ENCODE measurements around the gene AXIN1. TPM values are rescaled to one million over a fixed set of nuclear protein-coding genes. Genes with fewer than 3 reads are reported as not detected.

AXIN1 gene
- polyA plus RNA-seq, 2 of the 4 experiments (the other 2 are of a cell fraction) = 8.7 to 19.3 TPM

GRCh38 chr16:255183-255582, 97.3 kb downstream of the AXIN1 start (continued):
- TF ChIP-seq CTCF (IDR thresholded peaks at IDR 0.05) = no peak

- ATAC-seq (no peak), DNase-seq (ENCODE audit: low read depth in 1 of 2, low spot score in 1 of 2) (no peak), FAIRE-seq (no peak)
- no peak overlapping the region for H3K4me3 ChIP-seq
- WGBS (ENCODE audit: missing lambda C conversion rate) = 94% methylated on average over 25 of the region's 25 CpGs
- ChIA-PET POLR2A (no interaction called here), CTCF (interaction anchor here (1.6 kb wide), 1 partner anchor 23 kb away, joined by 4 read pairs; no protein-coding TSS in a partner anchor)
- H3K4me2 ChIP-seq = no peak overlapping the region
- TF ChIP-seq KDM1A (IDR thresholded peaks at IDR 0.05; ENCODE audit: low read depth) (no peak), CBX8 (IDR thresholded peaks at IDR 0.05) (no peak), POLR2A (IDR thresholded peaks at IDR 0.05; ENCODE audit: low read length) (no peak), EHF (CRISPR knock-in tag; IDR thresholded peaks at IDR 0.05) (no peak), PHF8 (IDR thresholded peaks at IDR 0.05; ENCODE audit: borderline replicate concordance, low read depth) (no peak), TP53 (CRISPR knock-in tag; IDR thresholded peaks at IDR 0.05) (no peak), MAX (IDR thresholded peaks at IDR 0.05) (no peak), MYC (IDR thresholded peaks at IDR 0.05; ENCODE audit: borderline replicate concordance, low read length) (no peak), E2F6 (IDR thresholded peaks at IDR 0.05; ENCODE audit: borderline replicate concordance, low read depth) (no peak), EHMT2 (IDR thresholded peaks at IDR 0.05; ENCODE audit: low read depth) (no peak), REST (IDR thresholded peaks at IDR 0.05) (no peak), HMGXB4 (CRISPR knock-in tag; IDR thresholded peaks at IDR 0.05; ENCODE audit: borderline replicate concordance) (no peak), JUN (IDR thresholded peaks at IDR 0.05) (no peak), BCL3 (IDR thresholded peaks at IDR 0.05) (no peak), MAFK (IDR thresholded peaks at IDR 0.05; ENCODE audit: partially characterized antibody) (no peak), SMC3 (IDR thresholded peaks at IDR 0.05) (no peak), CEBPB (IDR thresholded peaks at IDR 0.05) (no peak), TFCP2L1 (CRISPR knock-in tag; IDR thresholded peaks at IDR 0.05) (no peak), ZNF302 (CRISPR knock-in tag; IDR thresholded peaks at IDR 0.05) (no peak)
- peaks cover 8% of the 10 kb centered on the region; the same call in 2 of the 3 replicates for H3K4me1 ChIP-seq
- H3K9me3 ChIP-seq = no peaks in the 10 kb centered on the region
- no peak overlapping the region for H3K27ac ChIP-seq
These were observed 98.1 kb downstream of the AXIN1 start for GRCh38 chr16:254461-254860.
